Sigmoid colon (tissue), 4 donors: ENCODE data around the gene CR1.

Source experiments
- CTCF ChIP-seq, 4 experiments: fragments of 450-650 bp in 3 of 4; fragments of 200-600 bp in 1 of 4; IDR thresholded peaks; one replicate each; pipeline ENCODE4 v1.5.1; 2016 to 2019; ENCODE audit warnings: antibody characterized with exemption in 4 of 4, mild to moderate bottlenecking in 3 of 4, moderate library complexity in 2 of 4
- EP300 ChIP-seq, 4 donors: sonication (generic); formaldehyde crosslinking; IDR thresholded peaks; one replicate each; pipeline ENCODE4 v1.6.1; 2017; ENCODE audit warnings: antibody characterized with exemption in 4 of 4
- POLR2AphosphoS5 ChIP-seq, 4 donors: sonication (generic); formaldehyde crosslinking; IDR thresholded peaks; one replicate each; pipeline ENCODE4 v1.6.1; 2017; ENCODE audit warnings: antibody characterized with exemption in 4 of 4

GRCh38 chr1:207648334-207649209 lies 152.6 kb downstream of the CR1 start:
- TF ChIP-seq CTCF (IDR thresholded peaks at IDR 0.05) (no peak), POLR2AphosphoS5 (IDR thresholded peaks at IDR 0.05) (no peak), EP300 (IDR thresholded peaks at IDR 0.05) (no peak)
